Lower leg skin (tissue), 4 donors: Measurements from ENCODE around the gene SCUBE3. TPM values are rescaled to one million over a fixed set of nuclear protein-coding genes. Genes with fewer than 3 reads are reported as not detected.

ENCODE experiments used
- DNase-seq, 2 donors: peaks; one replicate each; pipeline ENCODE4 v3.0.0-alpha.2; 2019; ENCODE audit warnings: low spot score in 2 of 2
- H3K4me3 ChIP-seq: fragments of 200-600 bp; sonication (generic); 2 replicates; pipeline ENCODE4 v1.5.1; 2017; ENCODE audit warnings: mild to moderate bottlenecking, low read depth; ENCODE audit not compliant: poor library complexity, severe bottlenecking
- POLR2A ChIP-seq, 2 donors: fragments of 450-650 bp; IDR thresholded peaks; one replicate each; pipeline ENCODE4 v1.6.1; 2016 to 2017; ENCODE audit warnings: antibody characterized with exemption in 2 of 2, mild to moderate bottlenecking in 1 of 2, moderate library complexity in 1 of 2
- WGBS, 2 donors: methylation state at CpG; one replicate each; pipeline ENCODE4 v1.1.5; 2018; 5-methylcytosine and 5-hydroxymethylcytosine counted together
- intact Hi-C: fragments of 100-400 bp; cut with DNase I; formaldehyde crosslinking; loops from one replicate; pipeline ENCODE4 v1.15.0; 2023; ENCODE audit warnings: low total_unique reads
- total RNA-seq, 4 donors: library from RNA; depleted of rRNA; stranded (reverse); fragments of >200 nt; gene quantifications; one replicate each; pipeline ENCODE4 v1.1.0, GENCODE V29; 2016
- TF ChIP-seq, protein P1 (sequence below), 3 donors: fragments of 450-650 bp; IDR thresholded peaks; one replicate each; pipeline ENCODE4 v1.5.1; 2016; ENCODE audit warnings: antibody characterized with exemption in 3 of 3, mild to moderate bottlenecking in 3 of 3, moderate library complexity in 2 of 3

Gene SCUBE3
- total RNA-seq, 4 donors from 2014 or later: 0.13 to 0.91 (median 0.39) TPM; not detected in 1

DNA sequence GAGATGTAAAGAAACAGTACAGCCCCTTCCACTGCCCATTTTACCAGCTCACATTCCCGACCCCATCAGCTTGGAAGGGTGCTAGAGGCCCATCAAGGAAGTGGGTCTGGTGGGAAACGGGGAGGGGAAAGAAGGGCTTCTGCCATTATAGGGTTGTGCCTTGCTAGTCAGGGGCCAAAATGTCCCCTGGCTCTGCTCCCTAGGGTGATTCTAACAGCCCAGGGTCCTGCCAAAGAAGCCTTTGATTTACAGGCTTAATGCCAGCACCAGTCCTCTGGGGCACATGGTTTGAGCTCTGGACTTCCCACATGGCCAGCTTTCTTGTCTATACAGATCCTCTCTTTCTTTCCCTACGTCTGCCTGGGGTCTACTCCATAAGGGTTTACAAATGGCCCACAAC lies 35.2 kb downstream of the SCUBE3 start:
- peak in 1 of 2 donors; percentile 56 for DNase-seq
- 65 to 78% methylated on average over 3 of the region's 3 CpGs for WGBS, 2 donors
- TF ChIP-seq POLR2A (IDR thresholded peaks at IDR 0.05): no peak
- TF ChIP-seq, protein P1, sequence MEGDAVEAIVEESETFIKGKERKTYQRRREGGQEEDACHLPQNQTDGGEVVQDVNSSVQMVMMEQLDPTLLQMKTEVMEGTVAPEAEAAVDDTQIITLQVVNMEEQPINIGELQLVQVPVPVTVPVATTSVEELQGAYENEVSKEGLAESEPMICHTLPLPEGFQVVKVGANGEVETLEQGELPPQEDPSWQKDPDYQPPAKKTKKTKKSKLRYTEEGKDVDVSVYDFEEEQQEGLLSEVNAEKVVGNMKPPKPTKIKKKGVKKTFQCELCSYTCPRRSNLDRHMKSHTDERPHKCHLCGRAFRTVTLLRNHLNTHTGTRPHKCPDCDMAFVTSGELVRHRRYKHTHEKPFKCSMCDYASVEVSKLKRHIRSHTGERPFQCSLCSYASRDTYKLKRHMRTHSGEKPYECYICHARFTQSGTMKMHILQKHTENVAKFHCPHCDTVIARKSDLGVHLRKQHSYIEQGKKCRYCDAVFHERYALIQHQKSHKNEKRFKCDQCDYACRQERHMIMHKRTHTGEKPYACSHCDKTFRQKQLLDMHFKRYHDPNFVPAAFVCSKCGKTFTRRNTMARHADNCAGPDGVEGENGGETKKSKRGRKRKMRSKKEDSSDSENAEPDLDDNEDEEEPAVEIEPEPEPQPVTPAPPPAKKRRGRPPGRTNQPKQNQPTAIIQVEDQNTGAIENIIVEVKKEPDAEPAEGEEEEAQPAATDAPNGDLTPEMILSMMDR (IDR thresholded peaks at IDR 0.05): no peak
- H3K4me3 ChIP-seq: no peak overlapping the region
- intact Hi-C loops: loop anchor here (10.0 kb wide), 2 partner anchors 104 to 264 kb away; partner anchors contain the start of gene TCP11

DNA sequence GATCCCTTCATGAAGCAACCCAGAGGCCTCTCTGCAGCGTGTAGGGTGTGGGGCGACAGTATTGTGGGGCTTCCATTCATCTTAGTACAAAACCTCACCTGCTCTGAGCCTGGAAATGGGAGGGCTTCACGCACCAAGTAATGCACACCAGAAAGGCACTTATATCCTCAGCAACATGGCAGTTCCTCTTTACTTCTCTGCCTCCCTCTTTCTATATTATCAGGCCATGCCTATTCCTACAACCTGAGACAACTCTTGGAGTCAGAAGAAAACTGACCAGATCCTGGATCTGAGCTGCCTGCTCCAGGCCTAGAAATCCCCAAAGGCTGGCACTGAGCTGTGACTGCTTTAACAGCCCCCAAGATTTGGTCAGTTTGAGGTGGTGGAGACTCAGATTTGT lies 38.2 kb downstream of the SCUBE3 start:
- WGBS, 2 donors: 98 to 99% methylated on average over 3 of the region's 3 CpGs
- peak in 1 of 2 donors; percentile 4 for DNase-seq
- intact Hi-C loops: no loop called here
- no peak for TF ChIP-seq POLR2A (IDR thresholded peaks at IDR 0.05)
- TF ChIP-seq, protein P1 (IDR thresholded peaks at IDR 0.05): no peak
- no peak overlapping the region for H3K4me3 ChIP-seq

DNA sequence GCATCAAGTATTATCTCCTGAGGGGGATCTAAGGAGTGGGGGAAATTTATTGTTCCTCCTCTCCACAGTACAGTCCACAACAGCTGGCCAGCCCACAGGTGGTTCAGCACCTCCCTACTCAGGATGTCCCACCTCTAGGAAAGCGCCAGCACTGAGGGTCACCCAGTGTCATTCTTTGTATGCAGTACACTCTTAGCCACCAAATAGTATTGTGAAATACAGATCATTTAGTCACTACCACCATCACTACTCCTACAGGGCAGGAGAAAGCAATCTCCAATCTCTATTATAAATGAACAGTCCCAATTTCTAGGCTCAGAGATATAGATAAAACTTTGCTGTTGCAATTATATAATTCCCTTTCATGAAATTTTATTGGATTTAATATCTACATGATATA lies 39.5 kb downstream of the SCUBE3 start:
- TF ChIP-seq, protein P1 (IDR thresholded peaks at IDR 0.05): no peak
- no peak for TF ChIP-seq POLR2A (IDR thresholded peaks at IDR 0.05)
- 92 to 95% methylated on average over 1 of the region's 1 CpG for WGBS, 2 donors
- DNase-seq: peak in 1 of 2 donors; percentile 12
- H3K4me3 ChIP-seq: no peak overlapping the region
- intact Hi-C loops: no loop called here

DNA sequence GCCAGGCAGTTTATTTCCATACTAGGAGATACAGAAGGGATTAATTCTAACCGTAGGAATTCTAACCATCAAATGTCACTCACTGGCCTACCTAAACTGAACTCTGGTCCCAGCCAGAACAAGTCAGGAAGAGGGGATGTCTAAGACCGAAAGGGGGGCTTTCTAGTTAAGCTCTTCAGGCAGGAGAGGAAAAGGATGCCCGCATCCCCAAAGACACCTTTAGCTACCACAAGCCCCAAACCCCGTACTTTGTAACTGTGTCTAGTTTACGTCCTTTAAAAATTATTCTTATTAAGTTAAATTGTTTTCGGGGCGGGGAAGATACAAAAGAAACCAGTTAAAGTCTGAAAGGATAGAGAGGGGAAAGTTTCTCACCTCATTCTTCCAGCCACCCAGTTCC lies 44.6 kb downstream of the SCUBE3 start:
- H3K4me3 ChIP-seq: no peak overlapping the region
- peak in 1 of 2 donors; percentile 63 for DNase-seq
- no peak for TF ChIP-seq POLR2A (IDR thresholded peaks at IDR 0.05)
- TF ChIP-seq, protein P1 (IDR thresholded peaks at IDR 0.05): no peak
- 41 to 51% methylated on average over 7 of the region's 7 CpGs for WGBS, 2 donors
- intact Hi-C loops: no loop called here

DNA sequence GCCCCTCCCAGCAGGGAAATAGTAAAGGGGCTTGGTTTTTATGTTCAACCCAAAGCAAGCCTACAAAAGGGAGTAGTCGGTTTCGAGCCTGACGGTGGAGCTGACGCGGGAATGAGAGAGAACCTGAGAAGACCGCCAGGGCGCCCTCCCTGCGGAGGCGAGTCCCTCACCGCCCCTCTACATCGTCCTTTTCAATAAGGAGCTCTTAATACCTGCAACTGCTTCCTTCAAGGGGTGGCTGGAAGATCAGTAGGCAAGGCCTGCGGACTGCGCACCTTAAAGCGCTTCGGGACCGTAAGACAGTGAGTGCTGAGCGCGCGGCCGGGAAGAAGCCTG lies 45.1 kb downstream of the SCUBE3 start:
- intact Hi-C loops: no loop called here
- DNase-seq: no peak
- H3K4me3 ChIP-seq: peak overlapping the region; percentile 79
- WGBS, 2 donors: 0 to 1% methylated on average over 20 of the region's 20 CpGs
- no peak for TF ChIP-seq POLR2A (IDR thresholded peaks at IDR 0.05)
- TF ChIP-seq, protein P1 (IDR thresholded peaks at IDR 0.05): no peak
